Stomach (tissue), 9 donors: ENCODE measurements around the gene ALX4. TPM values are rescaled to one million over a fixed set of nuclear protein-coding genes. Genes with fewer than 3 reads are reported as not detected.

Experiments
- DNase-seq, 2 donors: peaks; one replicate each; pipeline versions ENCODE4 v3.0.0 to v3.0.0-alpha.2; 2013 to 2019
- H3K27ac ChIP-seq, 5 donors: fragments of 200-600 bp in 4 of 5; sonication (generic) in 4 of 5; one replicate each; pipeline ENCODE4 v1.5.1; 2013 to 2019; ENCODE audit warnings: mild to moderate bottlenecking in 1 of 5, moderate library complexity in 1 of 5
- H3K27me3 ChIP-seq, 3 donors: fragments of 200-600 bp; sonication (generic); one replicate each; pipeline ENCODE4 v1.5.1; 2017 to 2019; ENCODE audit warnings: mixed run types in 1 of 3
- H3K36me3 ChIP-seq, 4 donors: fragments of 200-600 bp; sonication (generic); 1 replicate in 3 of 4; 2 replicates in 1 of 4; pipeline ENCODE4 v1.5.1; 2016 to 2019
- H3K4me1 ChIP-seq, 4 donors: fragments of 200-600 bp; sonication (generic); one replicate each; pipeline ENCODE4 v1.5.1; 2016 to 2019
- H3K4me3 ChIP-seq, 4 donors: fragments of 200-600 bp; sonication (generic) in 3 of 4; one replicate each; pipeline ENCODE4 v1.5.1; 2016 to 2019; ENCODE audit warnings: mild to moderate bottlenecking in 1 of 4
- H3K9me3 ChIP-seq, 4 donors: fragments of 200-600 bp; sonication (generic); one replicate each; pipeline ENCODE4 v1.5.1; 2016 to 2019
- CTCF ChIP-seq, 7 experiments: fragments of 450-650 bp in 4 of 7; fragments of 200-600 bp in 3 of 7; sonication (generic) in 3 of 7; IDR thresholded peaks; one replicate each; pipeline ENCODE4 v1.5.1; 2016 to 2019; ENCODE audit warnings: antibody characterized with exemption in 7 of 7, control low read depth in 2 of 7, mild to moderate bottlenecking in 1 of 7
- EP300 ChIP-seq: sonication (generic); formaldehyde crosslinking; IDR thresholded peaks from one replicate; pipeline ENCODE4 v1.6.1; 2017; ENCODE audit warnings: antibody characterized with exemption
- POLR2A ChIP-seq, 4 donors: fragments of 450-650 bp; IDR thresholded peaks; one replicate each; pipeline ENCODE4 v1.6.1; 2016; ENCODE audit warnings: antibody characterized with exemption in 4 of 4, control low read depth in 2 of 4, mild to moderate bottlenecking in 1 of 4, moderate library complexity in 1 of 4
- POLR2AphosphoS5 ChIP-seq, 3 donors: sonication (generic); formaldehyde crosslinking; IDR thresholded peaks; one replicate each; pipeline ENCODE4 v1.6.1; 2016; ENCODE audit warnings: antibody characterized with exemption in 3 of 3
- WGBS, 5 donors: extraction: QIAGEN DNeasy Blood & Tissue Kit in 3 of 5; methylation state at CpG; one replicate each; pipeline versions ENCODE4 v1.1.5 to v1.1.7; 2013 to 2018; 5-methylcytosine and 5-hydroxymethylcytosine counted together
- intact Hi-C: fragments of 100-400 bp; cut with DNase I; formaldehyde crosslinking; loops from one replicate; pipeline ENCODE4 v1.15.1; 2023; ENCODE audit warnings: low total_unique reads
- polyA plus RNA-seq, 3 donors: library from polyadenylated mRNA; stranded (reverse); fragments of 200-250 nt; gene quantifications; one replicate each; pipeline ENCODE4 v1.2.3, GENCODE V29; 2013
- total RNA-seq, 5 donors: library from RNA; depleted of rRNA; stranded (reverse); fragments of >200 nt; gene quantifications; one replicate each; pipeline versions ENCODE4 v1.1.0 to v1.2.3, GENCODE V29; 2014 to 2016
- donor health status: healthy with polysubstance abuse.
- donor health status: Bipolar disorder and iron deficiency.
- donor health status: healthy.

ALX4 gene
- total and polyA plus RNA-seq, 8 donors = not detected

GRCh38 chr11:44235765-44236201 lies 74.2 kb downstream of the ALX4 start:
- 84 to 93% (median 89%) methylated on average over 8 of the region's 8 CpGs for WGBS, 5 donors
- DNase-seq = no peak
- Histone ChIP-seq H3K27ac (peak overlapping the region in 1 of 5 donors; percentile 50), H3K4me1 (peaks cover 0 to 4% (median 0%) of the 10 kb centered on the region in 4 donors), H3K9me3 (no peaks in the 10 kb centered on the region), H3K27me3 (no peaks in the 10 kb centered on the region), H3K4me3 (no peak overlapping the region), H3K36me3 (peaks cover 5 to 41% (median 34%) of the 10 kb centered on the region in 4 donors)
- TF ChIP-seq POLR2A (IDR thresholded peaks at IDR 0.05) (no peak), CTCF (IDR thresholded peaks at IDR 0.05) (no peak), EP300 (no peak), POLR2AphosphoS5 (IDR thresholded peaks at IDR 0.05) (peak in 2 of 3 donors; percentile 44 to 61)
- intact Hi-C loops = no loop called here

GRCh38 chr11:44229624-44230023 lies 80.3 kb downstream of the ALX4 start:
- Histone ChIP-seq H3K36me3 (peaks cover 0 to 2% (median under 1%) of the 10 kb centered on the region in 4 donors), H3K27ac (no peak overlapping the region), H3K4me3 (no peak overlapping the region), H3K9me3 (no peaks in the 10 kb centered on the region), H3K4me1 (peaks cover 0 to 9% (median 0%) of the 10 kb centered on the region in 4 donors), H3K27me3 (no peaks in the 10 kb centered on the region)
- WGBS, 5 donors = 88 to 93% (median 92%) methylated on average over 3 of the region's 3 CpGs
- DNase-seq = no peak
- TF ChIP-seq CTCF (IDR thresholded peaks at IDR 0.05) = no peak
- TF ChIP-seq POLR2A (IDR thresholded peaks at IDR 0.05) = no peak
- TF ChIP-seq POLR2AphosphoS5 (IDR thresholded peaks at IDR 0.05) = no peak
- no peak for TF ChIP-seq EP300
- intact Hi-C loops = no loop called here

- H3K27ac ChIP-seq = no peak overlapping the region
- no peak overlapping the region for H3K4me3 ChIP-seq
- H3K9me3 ChIP-seq = no peaks in the 10 kb centered on the region
- no peaks in the 10 kb centered on the region for H3K27me3 ChIP-seq
- WGBS, 5 donors = 85 to 95% (median 87%) methylated on average over 4 of the region's 4 CpGs
- no peak for TF ChIP-seq EP300
- no peak for TF ChIP-seq POLR2AphosphoS5 (IDR thresholded peaks at IDR 0.05)
- no peak for TF ChIP-seq CTCF (IDR thresholded peaks at IDR 0.05)
- intact Hi-C loops = no loop called here
- H3K4me1 ChIP-seq = peaks cover 0 to 9% (median 0%) of the 10 kb centered on the region in 4 donors
- DNase-seq = no peak
- no peaks in the 10 kb centered on the region for H3K36me3 ChIP-seq
These were observed 80.8 kb downstream of the ALX4 start for GRCh38 chr11:44229098-44229497.

- Histone ChIP-seq H3K4me1 (peaks cover 0 to 9% (median 0%) of the 10 kb centered on the region in 4 donors), H3K4me3 (no peak overlapping the region), H3K9me3 (no peaks in the 10 kb centered on the region), H3K27ac (no peak overlapping the region), H3K36me3 (no peaks in the 10 kb centered on the region), H3K27me3 (no peaks in the 10 kb centered on the region)
- TF ChIP-seq POLR2AphosphoS5 (IDR thresholded peaks at IDR 0.05) (no peak), CTCF (IDR thresholded peaks at IDR 0.05) (no peak)
- 89 to 96% (median 93%) methylated on average over 6 of the region's 6 CpGs for WGBS, 5 donors
- intact Hi-C loops = no loop called here
- no peak for DNase-seq
These were observed 81.6 kb downstream of the ALX4 start for GRCh38 chr11:44228379-44228778.
